Duodenal mucosa (tissue), 2 donors: ENCODE results near the gene ACAT2.
A peak's percentile ranks its signal among the peaks of the same experiment; 100 is the strongest.
"Not testable (repeated sequence)": the region's sequence is repeated elsewhere in the genome, so short reads cannot be mapped to it uniquely, and the experiment has no call there.

Source experiments
- H3K27ac ChIP-seq: one replicate; pipeline ENCODE4 v1.7.0; 2013; ENCODE audit warnings: low read depth, low read length
- H3K27me3 ChIP-seq, 2 donors: one replicate each; pipeline ENCODE4 v1.7.0; 2013; ENCODE audit warnings: low read length in 2 of 2, control low read depth in 1 of 2; ENCODE audit not compliant: insufficient read depth in 2 of 2, control insufficient read depth in 1 of 2
- H3K36me3 ChIP-seq, 2 donors: one replicate each; pipeline ENCODE4 v1.7.0; 2013; ENCODE audit warnings: low read length in 2 of 2, control low read depth in 1 of 2; ENCODE audit not compliant: insufficient read depth in 2 of 2, control insufficient read depth in 1 of 2
- H3K4me1 ChIP-seq, 2 donors: one replicate each; pipeline ENCODE4 v1.7.0; 2013; ENCODE audit warnings: low read length in 2 of 2, control low read depth in 1 of 2; ENCODE audit not compliant: insufficient read depth in 2 of 2, control insufficient read depth in 1 of 2
- H3K4me3 ChIP-seq, 2 donors: one replicate each; pipeline ENCODE4 v1.7.0; 2013; ENCODE audit warnings: low read length in 2 of 2, low read depth in 1 of 2
- H3K9ac ChIP-seq, 2 donors: one replicate each; pipeline ENCODE4 v1.7.0; 2013; ENCODE audit warnings: low read length in 2 of 2, low read depth in 1 of 2
- H3K9me3 ChIP-seq, 2 donors: one replicate each; pipeline ENCODE4 v1.7.0; 2013; ENCODE audit warnings: low read length in 2 of 2, control low read depth in 1 of 2; ENCODE audit not compliant: control insufficient read depth in 1 of 2

The ACAT2 gene

DNA sequence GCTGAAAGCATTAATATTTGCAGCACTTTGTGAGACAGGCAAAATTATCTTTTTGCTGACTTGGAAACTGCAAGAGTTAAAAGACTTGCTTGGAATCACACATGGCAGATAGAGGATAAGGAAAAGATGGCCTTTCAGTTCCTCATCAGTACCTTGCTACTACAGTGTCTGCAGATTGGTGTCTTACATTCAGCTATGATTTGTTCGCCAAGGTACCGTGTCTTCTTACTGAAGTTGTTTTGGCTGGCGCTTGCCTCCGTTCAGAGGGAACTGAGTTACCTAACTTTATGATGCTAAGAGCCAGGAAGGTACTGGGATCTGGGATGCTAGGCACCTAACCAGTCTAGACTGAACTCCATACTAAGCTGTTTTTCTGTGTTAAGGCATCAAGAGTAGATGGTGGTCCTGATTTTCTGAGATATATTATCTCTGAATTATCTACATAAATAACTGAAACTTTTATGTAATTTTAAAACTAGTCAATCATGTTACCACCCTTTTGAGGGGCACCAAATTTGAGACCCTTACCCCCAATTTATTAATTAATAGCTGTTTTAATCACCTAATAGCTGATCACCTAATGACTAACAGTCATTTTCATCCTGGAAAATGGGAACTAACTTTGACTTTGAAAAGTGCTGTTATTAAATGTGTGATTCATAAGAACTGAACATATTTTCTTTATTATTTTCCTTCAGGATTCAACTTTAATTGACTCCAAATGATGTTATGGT lies 32.1 kb upstream of the ACAT2 start:
- Histone ChIP-seq H3K36me3 (no peaks in the 10 kb centered on the region), H3K9me3 (no peaks in the 10 kb centered on the region), H3K9ac (peak overlapping the region in 1 of 2 donors; percentile 99), H3K27me3 (no peaks in the 10 kb centered on the region), H3K27ac (no peak overlapping the region), H3K4me1 (peaks cover 22 to 25% of the 10 kb centered on the region in 2 donors), H3K4me3 (peak overlapping the region; percentile 42 to 99)

DNA sequence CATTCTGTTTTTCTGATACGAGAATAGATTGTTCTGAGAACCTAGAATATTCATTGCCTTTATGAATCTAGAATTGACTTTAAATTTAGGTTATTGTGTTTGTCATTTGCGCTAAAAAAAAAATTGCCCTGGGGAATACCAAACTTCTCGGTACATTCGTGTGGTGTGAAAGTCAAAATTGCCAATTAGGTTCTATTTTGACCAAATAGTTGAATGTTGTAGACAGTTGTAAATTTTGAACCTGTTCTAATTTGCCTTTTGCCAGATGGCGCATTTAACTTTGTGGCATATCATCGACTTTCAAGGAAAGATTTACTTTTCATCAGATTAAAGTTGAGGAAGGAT lies 31.5 kb upstream of the ACAT2 start:
- Histone ChIP-seq H3K27ac (no peak overlapping the region), H3K36me3 (no peaks in the 10 kb centered on the region), H3K4me1 (peaks cover 22 to 25% of the 10 kb centered on the region in 2 donors), H3K27me3 (no peaks in the 10 kb centered on the region), H3K9ac (no peak overlapping the region), H3K4me3 (peak overlapping the region in 1 of 2 donors; percentile 99), H3K9me3 (no peaks in the 10 kb centered on the region)

GRCh38 chr6:159732550-159732949 lies 29.3 kb upstream of the ACAT2 start:
- H3K36me3 ChIP-seq, H3K27ac ChIP-seq, H3K4me3 ChIP-seq, H3K27me3 ChIP-seq, H3K9me3 ChIP-seq, H3K9ac ChIP-seq: not testable (repeated sequence)
- peaks cover 16 to 20% of the 10 kb centered on the region in 2 donors for H3K4me1 ChIP-seq

DNA sequence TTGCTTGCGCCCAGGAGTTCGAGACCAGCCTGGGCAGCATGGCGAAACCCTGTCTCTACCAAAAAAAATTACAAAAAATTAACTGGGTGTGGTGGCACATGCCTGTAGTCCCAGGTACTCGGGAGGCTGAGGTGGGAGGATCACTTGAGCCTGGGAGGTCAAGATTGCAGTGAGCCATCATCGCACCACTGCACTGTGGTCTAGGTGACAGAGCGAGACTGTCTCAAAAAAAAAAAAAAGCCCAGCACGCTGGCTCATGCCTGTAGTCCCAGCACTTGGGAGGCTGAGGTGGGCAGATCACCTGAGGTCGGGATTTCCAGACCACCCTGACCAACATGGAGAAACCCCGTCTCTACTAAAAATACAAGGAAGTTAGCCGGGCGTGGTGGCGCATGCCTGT lies 28.4 kb upstream of the ACAT2 start:
- not testable (repeated sequence) for H3K27me3 ChIP-seq, H3K9ac ChIP-seq, H3K9me3 ChIP-seq, H3K27ac ChIP-seq, H3K36me3 ChIP-seq, H3K4me3 ChIP-seq
- H3K4me1 ChIP-seq, result peaks cover 16 to 25% of the 10 kb centered on the region in 2 donors

DNA sequence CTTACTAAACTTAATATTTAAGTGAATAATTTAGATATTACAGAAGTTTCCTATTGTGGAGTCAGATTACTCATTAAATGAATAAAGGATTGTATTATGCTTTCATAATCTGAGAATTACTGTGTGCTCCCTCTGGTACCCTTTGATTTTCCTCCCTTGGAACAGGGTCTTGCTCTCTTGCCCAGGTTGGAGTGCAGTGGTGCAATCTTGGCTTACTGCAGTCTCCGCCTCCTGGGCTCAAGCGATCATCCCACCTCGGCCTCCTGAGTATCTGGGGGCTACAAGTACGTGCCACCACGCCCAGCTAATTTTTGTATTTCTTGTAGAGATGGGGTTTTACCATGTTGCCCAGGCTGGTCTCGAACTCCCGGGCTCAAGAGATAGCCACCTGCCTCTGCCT lies 24.9 kb upstream of the ACAT2 start:
- Histone ChIP-seq H3K4me3 (no peak overlapping the region), H3K9me3 (no peaks in the 10 kb centered on the region), H3K27ac (no peak overlapping the region), H3K27me3 (no peaks in the 10 kb centered on the region), H3K4me1 (peaks cover 0 to 7% of the 10 kb centered on the region in 2 donors), H3K36me3 (peaks cover 13 to 16% of the 10 kb centered on the region in 2 donors), H3K9ac (no peak overlapping the region)

DNA sequence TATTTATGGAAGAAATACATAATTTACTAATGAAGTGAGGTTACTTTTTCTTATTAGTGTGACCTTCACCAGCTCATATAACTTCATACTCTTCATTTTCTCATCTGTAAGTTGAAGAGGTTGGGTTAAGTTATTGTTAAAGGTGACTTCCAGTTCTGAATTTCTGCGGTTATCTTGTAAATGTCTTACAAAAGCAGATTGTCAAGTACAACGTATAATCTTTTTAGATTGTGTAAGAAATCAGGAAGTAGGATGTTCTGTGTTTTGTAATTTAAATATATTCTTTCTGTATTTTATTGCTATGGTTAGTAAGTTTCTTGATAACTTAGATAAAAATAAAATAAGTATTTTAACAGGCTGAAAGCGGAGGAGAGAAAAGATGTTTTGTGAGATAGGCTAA lies 22.5 kb upstream of the ACAT2 start:
- Histone ChIP-seq H3K27me3 (no peaks in the 10 kb centered on the region), H3K4me1 (peaks cover 0 to 7% of the 10 kb centered on the region in 2 donors), H3K36me3 (peaks cover 28 to 39% of the 10 kb centered on the region in 2 donors), H3K27ac (no peak overlapping the region), H3K4me3 (no peak overlapping the region), H3K9ac (no peak overlapping the region), H3K9me3 (no peaks in the 10 kb centered on the region)

DNA sequence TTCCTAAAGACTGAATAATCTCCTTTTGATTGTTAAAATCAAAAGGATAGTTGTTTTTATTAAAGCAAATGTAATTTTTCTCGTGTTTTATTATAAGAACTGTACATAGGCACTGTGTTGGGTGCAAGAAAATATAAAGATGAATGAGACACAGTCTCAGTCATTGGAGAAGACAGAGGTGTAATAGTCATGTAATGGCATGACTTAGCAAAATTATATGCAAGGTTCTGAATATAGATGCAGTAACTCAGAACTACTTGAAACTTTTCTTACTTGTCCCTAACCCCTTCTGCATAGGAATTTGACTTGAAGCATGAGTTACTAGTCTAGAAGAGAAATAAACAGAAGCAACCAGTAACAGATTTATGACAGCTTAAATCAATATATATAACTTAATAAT lies 19.7 kb upstream of the ACAT2 start:
- Histone ChIP-seq H3K4me1 (peaks cover 0 to 7% of the 10 kb centered on the region in 2 donors), H3K9me3 (no peaks in the 10 kb centered on the region), H3K9ac (no peak overlapping the region), H3K4me3 (no peak overlapping the region), H3K27me3 (no peaks in the 10 kb centered on the region), H3K27ac (no peak overlapping the region), H3K36me3 (peaks cover 48 to 67% of the 10 kb centered on the region in 2 donors)

- Histone ChIP-seq H3K9ac (no peak overlapping the region), H3K27ac (no peak overlapping the region), H3K9me3 (no peaks in the 10 kb centered on the region), H3K27me3 (no peaks in the 10 kb centered on the region), H3K4me3 (no peak overlapping the region), H3K36me3 (peaks cover 51 to 90% of the 10 kb centered on the region in 2 donors), H3K4me1 (no peaks in the 10 kb centered on the region)
Observed at GRCh38 chr6:159745081-159745480, 16.8 kb upstream of the ACAT2 start.

DNA sequence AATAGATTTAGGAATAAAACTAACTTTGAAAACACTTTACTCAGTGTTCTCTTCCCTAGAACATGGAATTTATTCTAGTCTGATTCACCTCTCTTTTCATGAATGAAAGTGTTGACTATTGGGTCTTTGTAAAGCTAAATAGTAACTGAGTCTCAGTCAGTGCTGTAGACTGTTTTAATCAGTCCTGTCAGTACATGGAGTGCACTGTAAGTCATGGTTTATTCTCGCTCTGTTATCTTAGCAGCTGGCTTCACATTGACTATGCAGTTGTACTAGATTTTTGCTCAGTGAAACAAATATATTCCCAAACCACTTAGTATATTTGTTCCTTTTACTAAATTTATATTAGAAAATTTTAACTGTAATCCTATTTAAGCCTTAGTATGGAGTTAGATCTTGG lies 15.1 kb upstream of the ACAT2 start:
- Histone ChIP-seq H3K27ac (no peak overlapping the region), H3K27me3 (no peaks in the 10 kb centered on the region), H3K9me3 (no peaks in the 10 kb centered on the region), H3K4me3 (no peak overlapping the region), H3K36me3 (peaks cover 43 to 92% of the 10 kb centered on the region in 2 donors), H3K9ac (no peak overlapping the region), H3K4me1 (no peaks in the 10 kb centered on the region)

DNA sequence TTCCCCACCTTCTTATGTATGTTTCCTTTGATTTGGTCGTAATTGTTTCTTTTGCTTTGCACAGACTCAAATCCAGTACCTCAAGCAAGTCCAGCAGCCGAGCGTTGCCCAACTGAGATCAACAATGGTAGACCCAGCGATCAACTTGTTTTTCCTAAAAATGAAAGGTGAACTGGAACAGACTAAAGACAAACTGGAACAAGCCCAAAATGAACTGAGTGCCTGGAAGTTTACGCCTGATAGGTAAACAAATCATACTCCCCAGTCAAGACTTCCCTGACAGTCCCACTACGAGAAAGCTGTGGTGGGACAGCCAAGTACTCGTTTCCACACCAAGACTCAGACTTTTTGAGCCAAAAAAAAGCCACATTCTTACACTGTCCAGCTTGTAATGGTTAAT lies 13.7 kb upstream of the ACAT2 start:
- H3K27ac ChIP-seq, H3K9ac ChIP-seq, H3K4me1 ChIP-seq, H3K4me3 ChIP-seq, H3K27me3 ChIP-seq, H3K9me3 ChIP-seq: not testable (repeated sequence)
- H3K36me3 ChIP-seq, result peaks cover 41 to 91% of the 10 kb centered on the region in 2 donors
